ENCODE results near the gene UPB1. TPM values are rescaled to one million over a fixed set of nuclear protein-coding genes. Genes with fewer than 3 reads are reported as not detected.

UPB1 gene
- total and polyA plus RNA-seq, 9 of the 15 experiments (the other 6 are each of a cell fraction or from before 2014, with no cell fraction given) = 0.06 to 0.11 TPM; not detected in 7

Other genes starting within 250 kb of the UPB1 start
- gene SPECC1L, start 224.5 kb upstream of the UPB1 start, total RNA-seq (2014; rRNA removed) = 11.5 and 15.4 TPM in 2 replicates
- 17.6 and 19.4 TPM in 2 replicates for gene SPECC1L, start 224.5 kb upstream of the UPB1 start, total RNA-seq (2014; rRNA removed; fragmentation: Illumina TruSeq; extraction: Trizol)
- gene SPECC1L, start 224.5 kb upstream of the UPB1 start, total RNA-seq (2015; rRNA removed; fragmentation: Illumina TruSeq; extraction: Trizol) = 19.2 and 20.3 TPM in 2 replicates
- 26.0 and 27.9 TPM in 2 replicates for gene SPECC1L, start 224.5 kb upstream of the UPB1 start, total RNA-seq (2021)
- 13.0 and 15.8 TPM in 2 replicates for gene SPECC1L, start 224.5 kb upstream of the UPB1 start, polyA plus RNA-seq (2011; rRNA removed)
- gene SPECC1L, start 224.5 kb upstream of the UPB1 start, polyA plus RNA-seq (2014; fragmentation: Illumina TruSeq; extraction: Trizol) = 11.7 and 14.5 TPM in 2 replicates
- 1 to 10 TPM; 1.4 to 2.6 TPM for gene SPECC1L, start 224.5 kb upstream of the UPB1 start, polyA plus RNA-seq (2014; fragmentation: Nextera tagmentation; extraction: Ambion mirVana)
- gene SPECC1L, start 224.5 kb upstream of the UPB1 start, polyA plus RNA-seq (2014; rRNA removed) = 9.1 and 9.8 TPM in 2 replicates
- 0.61 and 2.1 TPM in 2 replicates for gene ADORA2A, start 67.7 kb upstream of the UPB1 start, total RNA-seq (2014; rRNA removed)
- 0.15 and 0.29 TPM in 2 replicates for gene ADORA2A, start 67.7 kb upstream of the UPB1 start, total RNA-seq (2014; rRNA removed; fragmentation: Illumina TruSeq; extraction: Trizol)
- gene ADORA2A, start 67.7 kb upstream of the UPB1 start, total RNA-seq (2015; rRNA removed; fragmentation: Illumina TruSeq; extraction: Trizol) = 0.53 and 0.80 TPM in 2 replicates
- 0.66 and 0.98 TPM in 2 replicates for gene ADORA2A, start 67.7 kb upstream of the UPB1 start, total RNA-seq (2021)
- 0.49 and 1.2 TPM in 2 replicates for gene ADORA2A, start 67.7 kb upstream of the UPB1 start, polyA plus RNA-seq (2011; rRNA removed)
- 0.58 and 0.65 TPM in 2 replicates for gene ADORA2A, start 67.7 kb upstream of the UPB1 start, polyA plus RNA-seq (2014; fragmentation: Illumina TruSeq; extraction: Trizol)
- gene ADORA2A, start 67.7 kb upstream of the UPB1 start, polyA plus RNA-seq (2014; fragmentation: Nextera tagmentation; extraction: Ambion mirVana) = not detected
- gene ADORA2A, start 67.7 kb upstream of the UPB1 start, polyA plus RNA-seq (2014; rRNA removed) = 0.54 and 1.2 TPM in 2 replicates
- 51.8 and 85.3 TPM in 2 replicates for gene GUCD1, start 59.8 kb downstream of the UPB1 start, total RNA-seq (2014; rRNA removed)
- gene GUCD1, start 59.8 kb downstream of the UPB1 start, total RNA-seq (2014; rRNA removed; fragmentation: Illumina TruSeq; extraction: Trizol) = 45.4 and 47.2 TPM in 2 replicates
- gene GUCD1, start 59.8 kb downstream of the UPB1 start, total RNA-seq (2015; rRNA removed; fragmentation: Illumina TruSeq; extraction: Trizol) = 51.0 and 52.7 TPM in 2 replicates
- 67.8 and 69.2 TPM in 2 replicates for gene GUCD1, start 59.8 kb downstream of the UPB1 start, total RNA-seq (2021)
- 60.4 and 68.9 TPM in 2 replicates for gene GUCD1, start 59.8 kb downstream of the UPB1 start, polyA plus RNA-seq (2011; rRNA removed)
- gene GUCD1, start 59.8 kb downstream of the UPB1 start, polyA plus RNA-seq (2014; fragmentation: Illumina TruSeq; extraction: Trizol) = 50.3 and 58.1 TPM in 2 replicates
- gene GUCD1, start 59.8 kb downstream of the UPB1 start, polyA plus RNA-seq (2014; fragmentation: Nextera tagmentation; extraction: Ambion mirVana) = 10 to 100 TPM; 31.5 to 48.8 TPM
- gene GUCD1, start 59.8 kb downstream of the UPB1 start, polyA plus RNA-seq (2014; rRNA removed) = 45.3 and 48.9 TPM in 2 replicates
- 234 and 278 TPM in 2 replicates for gene SNRPD3, start 60.7 kb downstream of the UPB1 start, total RNA-seq (2014; rRNA removed)
- 274 and 289 TPM in 2 replicates for gene SNRPD3, start 60.7 kb downstream of the UPB1 start, total RNA-seq (2014; rRNA removed; fragmentation: Illumina TruSeq; extraction: Trizol)
- gene SNRPD3, start 60.7 kb downstream of the UPB1 start, total RNA-seq (2015; rRNA removed; fragmentation: Illumina TruSeq; extraction: Trizol) = 266 and 281 TPM in 2 replicates
- gene SNRPD3, start 60.7 kb downstream of the UPB1 start, total RNA-seq (2021) = 131 and 132 TPM in 2 replicates
- gene SNRPD3, start 60.7 kb downstream of the UPB1 start, polyA plus RNA-seq (2011; rRNA removed) = 120 and 151 TPM in 2 replicates
- 271 and 366 TPM in 2 replicates for gene SNRPD3, start 60.7 kb downstream of the UPB1 start, polyA plus RNA-seq (2014; fragmentation: Illumina TruSeq; extraction: Trizol)
- gene SNRPD3, start 60.7 kb downstream of the UPB1 start, polyA plus RNA-seq (2014; fragmentation: Nextera tagmentation; extraction: Ambion mirVana) = 100 to 1,000 TPM; 274 to 281 TPM
- gene SNRPD3, start 60.7 kb downstream of the UPB1 start, polyA plus RNA-seq (2014; rRNA removed) = 236 and 249 TPM in 2 replicates
- gene LRRC75B, start 97.7 kb downstream of the UPB1 start, total RNA-seq (2014; rRNA removed) = 1.8 and 1.9 TPM in 2 replicates
- gene LRRC75B, start 97.7 kb downstream of the UPB1 start, total RNA-seq (2014; rRNA removed; fragmentation: Illumina TruSeq; extraction: Trizol) = 0.29 and 0.44 TPM in 2 replicates
- 0.45 and 0.51 TPM in 2 replicates for gene LRRC75B, start 97.7 kb downstream of the UPB1 start, total RNA-seq (2015; rRNA removed; fragmentation: Illumina TruSeq; extraction: Trizol)
- gene LRRC75B, start 97.7 kb downstream of the UPB1 start, total RNA-seq (2021) = 1.1 and 1.4 TPM in 2 replicates
- 2.2 and 2.8 TPM in 2 replicates for gene LRRC75B, start 97.7 kb downstream of the UPB1 start, polyA plus RNA-seq (2011; rRNA removed)
- gene LRRC75B, start 97.7 kb downstream of the UPB1 start, polyA plus RNA-seq (2014; fragmentation: Illumina TruSeq; extraction: Trizol) = 0.62 and 0.84 TPM in 2 replicates
- gene LRRC75B, start 97.7 kb downstream of the UPB1 start, polyA plus RNA-seq (2014; fragmentation: Nextera tagmentation; extraction: Ambion mirVana) = under 1 TPM in 1 of 2 experiments, not detected in 1; 0.10 TPM
- gene LRRC75B, start 97.7 kb downstream of the UPB1 start, polyA plus RNA-seq (2014; rRNA removed) = 1.7 and 2.8 TPM in 2 replicates
- gene GGT1, start 107.9 kb downstream of the UPB1 start, total RNA-seq (2014; rRNA removed) = 10.7 and 12.0 TPM in 2 replicates
- gene GGT1, start 107.9 kb downstream of the UPB1 start, total RNA-seq (2014; rRNA removed; fragmentation: Illumina TruSeq; extraction: Trizol) = 2.5 and 2.9 TPM in 2 replicates
- gene GGT1, start 107.9 kb downstream of the UPB1 start, total RNA-seq (2015; rRNA removed; fragmentation: Illumina TruSeq; extraction: Trizol) = 6.9 and 7.1 TPM in 2 replicates
- gene GGT1, start 107.9 kb downstream of the UPB1 start, total RNA-seq (2021) = 11.1 and 12.5 TPM in 2 replicates
- 6.6 and 8.0 TPM in 2 replicates for gene GGT1, start 107.9 kb downstream of the UPB1 start, polyA plus RNA-seq (2011; rRNA removed)
- gene GGT1, start 107.9 kb downstream of the UPB1 start, polyA plus RNA-seq (2014; fragmentation: Illumina TruSeq; extraction: Trizol) = 7.1 and 10.4 TPM in 2 replicates
- under 1 TPM; 0.46 to 0.81 TPM for gene GGT1, start 107.9 kb downstream of the UPB1 start, polyA plus RNA-seq (2014; fragmentation: Nextera tagmentation; extraction: Ambion mirVana)
- gene GGT1, start 107.9 kb downstream of the UPB1 start, polyA plus RNA-seq (2014; rRNA removed) = 9.6 and 11.8 TPM in 2 replicates

All from K562 (cell line).